D721Med (cell line): ENCODE data around the gene COLEC12.
A peak's percentile ranks its signal among the peaks of the same experiment; 100 is the strongest.

Experiments
- DNase-seq: peaks from one replicate; pipeline ENCODE4 v3.0.0; 2011; ENCODE audit warnings: low spot score; ENCODE audit not compliant: insufficient read length
- FAIRE-seq: peaks from 2 replicates; lab custom pipeline; 2011; peaks lifted over from hg19 to GRCh38; lab: Jason Lieb, UNC
- TF ChIP-seq, protein P1 (sequence below): IDR thresholded peaks from 2 replicates; pipeline ENCODE4 v1.5.1; 2012; ENCODE audit warnings: mild to moderate bottlenecking, control low read depth; ENCODE audit not compliant: insufficient read depth; ENCODE audit errors: missing control alignments

Gene COLEC12

DNA sequence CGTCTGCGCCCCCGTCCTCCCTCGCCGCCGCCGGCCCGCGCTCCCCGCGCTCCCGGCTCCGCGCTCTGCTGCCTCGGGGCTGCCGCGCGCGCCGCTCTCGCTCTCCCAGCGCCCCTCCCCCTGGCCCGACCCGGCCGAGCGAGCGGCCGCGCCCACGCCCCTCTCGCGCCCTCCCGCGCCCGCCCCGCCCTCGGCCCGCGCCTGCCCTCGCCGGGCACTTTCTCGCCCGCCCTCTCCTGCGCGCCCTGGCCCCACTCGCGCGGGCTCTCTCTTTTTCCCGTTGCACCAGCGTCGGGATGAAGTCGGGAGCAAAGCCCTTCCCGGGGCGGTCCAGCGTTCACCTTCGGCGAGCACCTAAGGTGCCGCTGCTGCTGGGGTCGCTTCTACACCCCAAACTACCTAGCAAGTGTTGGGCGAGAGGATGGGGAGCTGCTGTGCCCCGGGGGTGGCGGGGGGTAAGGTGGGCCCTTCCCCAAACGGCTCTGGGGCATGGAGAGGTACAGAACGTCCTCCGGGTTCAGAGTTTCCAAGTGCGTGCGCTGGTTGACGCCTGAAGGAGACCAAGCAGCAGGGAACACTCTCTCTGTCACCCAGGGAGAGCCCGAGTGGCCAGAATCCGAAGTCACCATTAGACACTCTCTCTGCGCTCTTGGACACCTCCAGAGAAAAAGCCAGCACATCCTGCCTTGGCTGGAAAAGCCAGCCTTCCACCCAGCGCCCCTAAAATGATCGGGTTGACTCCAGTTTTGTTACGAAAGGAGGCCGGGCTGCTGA, at the start of gene COLEC12:
TSS of gene COLEC12 (minus strand) at position 70 of the 774 bp plus-strand sequence. CDS start 187 bp downstream, outside the sequence.
- FAIRE-seq (no peak), DNase-seq (no peak)
- TF ChIP-seq, protein P1, sequence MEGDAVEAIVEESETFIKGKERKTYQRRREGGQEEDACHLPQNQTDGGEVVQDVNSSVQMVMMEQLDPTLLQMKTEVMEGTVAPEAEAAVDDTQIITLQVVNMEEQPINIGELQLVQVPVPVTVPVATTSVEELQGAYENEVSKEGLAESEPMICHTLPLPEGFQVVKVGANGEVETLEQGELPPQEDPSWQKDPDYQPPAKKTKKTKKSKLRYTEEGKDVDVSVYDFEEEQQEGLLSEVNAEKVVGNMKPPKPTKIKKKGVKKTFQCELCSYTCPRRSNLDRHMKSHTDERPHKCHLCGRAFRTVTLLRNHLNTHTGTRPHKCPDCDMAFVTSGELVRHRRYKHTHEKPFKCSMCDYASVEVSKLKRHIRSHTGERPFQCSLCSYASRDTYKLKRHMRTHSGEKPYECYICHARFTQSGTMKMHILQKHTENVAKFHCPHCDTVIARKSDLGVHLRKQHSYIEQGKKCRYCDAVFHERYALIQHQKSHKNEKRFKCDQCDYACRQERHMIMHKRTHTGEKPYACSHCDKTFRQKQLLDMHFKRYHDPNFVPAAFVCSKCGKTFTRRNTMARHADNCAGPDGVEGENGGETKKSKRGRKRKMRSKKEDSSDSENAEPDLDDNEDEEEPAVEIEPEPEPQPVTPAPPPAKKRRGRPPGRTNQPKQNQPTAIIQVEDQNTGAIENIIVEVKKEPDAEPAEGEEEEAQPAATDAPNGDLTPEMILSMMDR: no peak

DNA sequence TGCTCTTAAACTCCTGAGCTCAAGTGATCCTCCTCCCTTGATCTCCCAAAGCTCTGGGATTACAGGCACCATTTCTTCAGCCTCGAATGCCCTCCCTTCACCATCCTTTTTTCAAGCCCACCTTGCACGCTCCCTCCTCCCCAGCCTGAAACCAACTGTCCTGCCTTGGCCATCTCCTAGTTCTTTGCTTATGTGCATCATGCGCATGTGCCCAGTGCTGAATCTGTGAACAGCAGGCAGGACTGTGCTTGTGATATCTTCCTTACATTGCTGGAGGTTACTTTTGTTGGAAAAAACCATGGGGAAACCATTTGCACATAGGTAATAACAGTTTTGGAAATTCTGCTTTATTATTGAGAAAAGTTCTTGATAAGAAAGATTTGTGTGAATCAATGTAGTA, 49.5 kb upstream of the COLEC12 start:
- TF ChIP-seq, protein P1: no peak
- DNase-seq (no peak), FAIRE-seq (no peak)

DNA sequence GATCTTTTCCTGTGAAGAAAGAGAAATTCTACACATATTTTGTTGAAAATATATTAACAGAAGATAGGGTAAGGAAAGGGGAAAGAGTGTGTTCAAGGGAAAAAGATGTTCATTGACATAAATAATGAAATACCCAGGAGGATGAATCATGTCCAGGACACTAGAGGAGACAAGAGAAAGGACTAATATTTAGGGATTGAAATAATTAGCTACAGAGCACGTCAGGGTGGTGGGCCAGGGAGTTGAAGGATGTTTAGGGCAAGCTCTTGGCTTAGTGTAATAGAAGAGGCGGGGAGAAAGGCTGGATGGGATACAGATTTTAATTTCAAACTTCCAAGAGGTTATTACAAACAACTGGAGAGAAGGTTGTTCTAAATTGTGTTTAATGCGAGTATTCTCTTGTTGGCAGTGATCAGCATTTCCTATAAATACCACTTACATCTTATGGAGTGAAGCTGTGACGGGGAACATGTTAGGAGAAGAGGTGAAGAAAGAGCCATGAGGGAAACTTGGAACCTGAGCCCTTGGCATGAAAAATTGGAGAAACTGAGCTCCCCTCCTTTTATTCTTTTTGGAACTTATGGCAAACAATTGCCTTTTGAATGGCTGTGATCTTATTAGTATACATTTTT, 43.1 kb upstream of the COLEC12 start:
- peak; percentile 48 for FAIRE-seq
- DNase-seq: no peak
- TF ChIP-seq, protein P1: no peak

DNA sequence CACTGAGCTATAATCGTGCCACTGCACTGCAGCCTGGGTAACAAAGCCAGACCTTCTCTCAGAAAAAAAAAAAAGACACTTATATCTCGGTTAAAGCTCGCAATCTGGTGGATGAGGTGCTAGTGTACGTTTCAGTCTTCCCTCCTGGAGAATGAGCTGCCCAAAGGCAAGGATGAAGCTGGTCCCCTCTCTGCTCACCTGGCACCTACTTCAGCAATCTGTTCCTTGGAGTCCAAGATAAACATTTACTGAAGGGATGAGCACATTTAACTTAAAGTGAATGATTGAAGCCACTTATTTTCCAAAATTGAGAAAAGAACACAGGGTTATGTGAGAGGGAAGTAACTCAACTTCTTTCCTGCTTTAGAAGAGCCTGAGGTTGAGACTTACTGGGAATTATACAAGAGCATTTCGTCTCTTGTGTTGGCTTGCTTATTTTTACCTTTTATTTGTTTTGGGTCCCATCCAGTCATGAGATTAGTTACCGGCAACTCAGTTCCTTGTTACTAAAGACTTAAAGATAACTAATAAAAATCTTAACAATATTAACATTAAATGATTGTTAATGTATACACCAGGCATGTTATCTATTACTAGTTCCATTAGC, 33.6 kb upstream of the COLEC12 start:
- TF ChIP-seq, protein P1: no peak
- no peak for FAIRE-seq
- no peak for DNase-seq

DNA sequence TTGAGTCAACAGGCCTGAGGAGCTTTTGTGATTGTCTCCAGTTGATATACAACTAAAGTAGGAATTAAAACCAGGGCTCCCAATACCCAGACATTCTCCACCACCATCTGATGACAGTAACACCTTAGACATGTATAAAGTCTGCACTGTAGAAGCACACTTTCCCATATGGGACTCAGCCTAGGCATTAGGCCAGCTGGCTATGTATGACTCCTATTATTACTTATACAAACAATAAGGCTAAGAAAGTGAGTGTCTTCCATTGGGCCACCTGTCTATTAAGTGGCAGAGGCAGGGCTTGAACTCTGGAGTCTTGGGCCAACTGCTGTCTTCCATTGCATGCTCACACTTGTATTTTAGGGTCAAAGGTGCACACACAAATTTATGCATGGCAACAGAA, 32.1 kb upstream of the COLEC12 start:
- no peak for DNase-seq
- TF ChIP-seq, protein P1: no peak
- no peak for FAIRE-seq

DNA sequence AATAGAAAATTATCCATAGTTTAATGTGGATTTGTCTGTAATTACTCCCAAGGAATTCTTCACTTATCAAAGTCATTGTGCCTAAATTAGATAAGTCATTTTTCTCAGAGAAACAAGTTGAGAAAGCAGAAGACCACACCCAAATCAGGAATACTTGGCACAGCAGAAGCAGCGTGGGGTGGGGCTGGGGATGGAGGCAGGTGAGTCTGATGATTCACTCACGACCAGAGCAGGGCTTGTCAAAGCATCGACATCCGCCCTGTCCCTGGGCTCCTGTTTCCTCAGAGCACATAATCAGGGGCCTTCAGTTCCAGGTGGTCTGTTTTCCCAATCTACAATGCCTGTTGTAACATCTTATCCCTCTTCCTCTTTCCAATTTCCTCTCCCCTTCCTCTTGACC, 31.5 kb upstream of the COLEC12 start:
- DNase-seq (no peak), FAIRE-seq (no peak)
- TF ChIP-seq, protein P1: no peak
